SK-N-SH treated with all-trans-retinoic acid at 6 μM for 48 hours (cell line): ENCODE data around the gene AMACR.

Source experiments
- ARNTL ChIP-seq: fragments of 450-650 bp; formaldehyde crosslinking; IDR thresholded peaks from 2 replicates; pipeline ENCODE4 v1.5.0; 2020; ENCODE audit warnings: low read depth, mild to moderate bottlenecking, moderate library complexity, borderline replicate concordance
- CREB5 ChIP-seq: fragments of 250-450 bp; sonication (Bioruptor Pico); IDR thresholded peaks from 2 replicates; pipeline ENCODE4 v1.5.1; 2020; ENCODE audit warnings: low read depth, mild to moderate bottlenecking, moderate library complexity
- CSRNP3 ChIP-seq: fragments of 250-450 bp; sonication (Bioruptor Pico); IDR thresholded peaks from 2 replicates; pipeline ENCODE4 v1.5.1; 2021; ENCODE audit warnings: mild to moderate bottlenecking, moderate library complexity
- ESRRG ChIP-seq: fragments of 250-450 bp; sonication (Bioruptor Pico); IDR thresholded peaks from 2 replicates; pipeline ENCODE4 v1.6.1; 2021; ENCODE audit warnings: mild to moderate bottlenecking
- POU6F1 ChIP-seq: fragments of 250-450 bp; sonication (Bioruptor Pico); IDR thresholded peaks from 2 replicates; pipeline ENCODE4 v1.8.0; 2021; ENCODE audit warnings: low read depth, mild to moderate bottlenecking, moderate library complexity, borderline replicate concordance
- RARB ChIP-seq: fragments of 250-450 bp; sonication (Bioruptor Pico); IDR thresholded peaks from 2 replicates; pipeline ENCODE4 v1.8.0; 2021; ENCODE audit warnings: mild to moderate bottlenecking, moderate library complexity
- SNAI2 ChIP-seq: fragments of 250-450 bp; sonication (Bioruptor Pico); IDR thresholded peaks from 2 replicates; pipeline ENCODE4 v1.5.0; 2020; ENCODE audit warnings: mild to moderate bottlenecking, moderate library complexity
- TCF4 ChIP-seq: fragments of 250-450 bp; sonication (Bioruptor Pico); IDR thresholded peaks from 2 replicates; pipeline ENCODE4 v1.8.0; 2021; ENCODE audit warnings: mild to moderate bottlenecking, moderate library complexity, borderline replicate concordance
- TOX ChIP-seq: fragments of 250-450 bp; sonication (Bioruptor Pico); IDR thresholded peaks from 2 replicates; pipeline ENCODE4 v1.8.0; 2021; ENCODE audit warnings: mild to moderate bottlenecking, moderate library complexity, borderline replicate concordance
- ZFP30 ChIP-seq: fragments of 450-650 bp; formaldehyde crosslinking; IDR thresholded peaks from 2 replicates; pipeline ENCODE4 v1.5.0; 2022; ENCODE audit warnings: mild to moderate bottlenecking, moderate library complexity

GRCh38 chr5:34039398-34040157 is 31.7 kb upstream of the AMACR start:
- TF ChIP-seq POU6F1 (no peak), SNAI2 (no peak), CREB5 (CRISPR knock-in tag) (no peak), ZFP30 (no peak), CSRNP3 (CRISPR knock-in tag) (no peak), TOX (no peak), RARB (CRISPR knock-in tag) (no peak), TCF4 (CRISPR knock-in tag) (no peak), ARNTL (CRISPR knock-in tag) (no peak), ESRRG (no peak)
